Parathyroid adenoma (tissue), 2 donors: ENCODE results near the gene OLR1.

Experiments used
- H2AFZ ChIP-seq: fragments of 300-600 bp; sonication (generic); one replicate; pipeline ENCODE4 v1.7.0; 2017; ENCODE audit warnings: antibody characterized with exemption, mild to moderate bottlenecking
- H3K27ac ChIP-seq: fragments of 300-600 bp; sonication (generic); one replicate; pipeline ENCODE4 v1.7.0; 2017
- H3K27me3 ChIP-seq: fragments of 300-600 bp; sonication (generic); one replicate; pipeline ENCODE4 v1.7.0; 2017; ENCODE audit warnings: low read length; ENCODE audit not compliant: control insufficient read depth, insufficient read depth
- H3K36me3 ChIP-seq: fragments of 300-600 bp; sonication (generic); one replicate; pipeline ENCODE4 v1.7.0; 2017; ENCODE audit warnings: low read length; ENCODE audit not compliant: control insufficient read depth, insufficient read depth
- H3K4me1 ChIP-seq: fragments of 300-600 bp; sonication (generic); one replicate; pipeline ENCODE4 v1.7.0; 2017; ENCODE audit warnings: control low read depth
- H3K4me2 ChIP-seq: fragments of 300-600 bp; sonication (generic); one replicate; pipeline ENCODE4 v1.7.0; 2017; ENCODE audit warnings: low read length
- H3K4me3 ChIP-seq: fragments of 300-600 bp; sonication (generic); one replicate; pipeline ENCODE4 v1.7.0; 2017; ENCODE audit warnings: low read depth, low read length
- H3K79me2 ChIP-seq: fragments of 300-600 bp; sonication (generic); one replicate; pipeline ENCODE4 v1.7.0; 2017; ENCODE audit warnings: control low read depth
- H3K9ac ChIP-seq: fragments of 300-600 bp; sonication (generic); one replicate; pipeline ENCODE4 v1.7.0; 2017; ENCODE audit warnings: mild to moderate bottlenecking
- H3K9me3 ChIP-seq: fragments of 300-600 bp; sonication (generic); one replicate; pipeline ENCODE4 v1.7.0; 2017; ENCODE audit warnings: low read length; ENCODE audit not compliant: control insufficient read depth
- CTCF ChIP-seq: fragments of 300-600 bp; sonication (generic); IDR thresholded peaks from one replicate; pipeline ENCODE4 v1.7.0; 2017; ENCODE audit warnings: antibody characterized with exemption, mild to moderate bottlenecking
- donor health status: primary hyperparathyroidism.

The OLR1 gene

GRCh38 chr12:10211940-10212738 lies 40.2 kb upstream of the OLR1 start:
- peak overlapping the region; percentile 97 for H3K4me2 ChIP-seq
- peak overlapping the region; percentile 83 for H3K4me3 ChIP-seq
- no peaks in the 10 kb centered on the region for H3K27me3 ChIP-seq
- H3K27ac ChIP-seq: peak overlapping the region; percentile 99
- H2AFZ ChIP-seq: peak overlapping the region; percentile 97
- H3K9ac ChIP-seq: peak overlapping the region; percentile 97
- no peaks in the 10 kb centered on the region for H3K9me3 ChIP-seq
- no peak for TF ChIP-seq CTCF
- H3K4me1 ChIP-seq: peaks cover 10% of the 10 kb centered on the region
- no peaks in the 10 kb centered on the region for H3K36me3 ChIP-seq
- H3K79me2 ChIP-seq: peaks cover 16% of the 10 kb centered on the region

- H3K27me3 ChIP-seq: no peaks in the 10 kb centered on the region
- H3K4me1 ChIP-seq: peaks cover 10% of the 10 kb centered on the region
- TF ChIP-seq CTCF: no peak
- H3K9ac ChIP-seq: no peak overlapping the region
- H3K36me3 ChIP-seq: no peaks in the 10 kb centered on the region
- peaks cover 16% of the 10 kb centered on the region for H3K79me2 ChIP-seq
- no peak overlapping the region for H3K4me2 ChIP-seq
- H3K9me3 ChIP-seq: no peaks in the 10 kb centered on the region
- H3K4me3 ChIP-seq: no peak overlapping the region
- H3K27ac ChIP-seq: peak overlapping the region; percentile 99
- H2AFZ ChIP-seq: no peak overlapping the region
These were observed 39.4 kb upstream of the OLR1 start for GRCh38 chr12:10211101-10211939.

GRCh38 chr12:10210225-10210624 lies 38.3 kb upstream of the OLR1 start:
- no peak overlapping the region for H3K9ac ChIP-seq
- H3K4me2 ChIP-seq: no peak overlapping the region
- peaks cover 9% of the 10 kb centered on the region for H3K4me1 ChIP-seq
- H3K27me3 ChIP-seq: no peaks in the 10 kb centered on the region
- H3K36me3 ChIP-seq: no peaks in the 10 kb centered on the region
- H3K79me2 ChIP-seq: peaks cover 12% of the 10 kb centered on the region
- H2AFZ ChIP-seq: no peak overlapping the region
- no peaks in the 10 kb centered on the region for H3K9me3 ChIP-seq
- no peak overlapping the region for H3K4me3 ChIP-seq
- no peak for TF ChIP-seq CTCF
- H3K27ac ChIP-seq: no peak overlapping the region

- no peak for TF ChIP-seq CTCF
- no peaks in the 10 kb centered on the region for H3K27me3 ChIP-seq
- no peaks in the 10 kb centered on the region for H3K9me3 ChIP-seq
- no peaks in the 10 kb centered on the region for H3K4me1 ChIP-seq
- no peak overlapping the region for H2AFZ ChIP-seq
- H3K27ac ChIP-seq: no peak overlapping the region
- no peaks in the 10 kb centered on the region for H3K36me3 ChIP-seq
- H3K9ac ChIP-seq: no peak overlapping the region
- no peak overlapping the region for H3K4me3 ChIP-seq
- no peaks in the 10 kb centered on the region for H3K79me2 ChIP-seq
- H3K4me2 ChIP-seq: no peak overlapping the region
These were observed 35.2 kb upstream of the OLR1 start for GRCh38 chr12:10207136-10207535.
